Esophagus muscularis mucosa (tissue), 3 donors: ENCODE results near the gene MYO1B.

ENCODE experiments used
- POLR2A ChIP-seq: fragments of 450-650 bp; IDR thresholded peaks from one replicate; pipeline ENCODE4 v1.6.1; 2017; ENCODE audit warnings: antibody characterized with exemption, moderate library complexity, mild to moderate bottlenecking, low read depth
- TF ChIP-seq, protein P1 (sequence below), 3 experiments: fragments of 200-600 bp in 2 of 3; fragments of 450-650 bp in 1 of 3; sonication (generic) in 2 of 3; IDR thresholded peaks; one replicate each; pipeline ENCODE4 v1.5.1; 2017 to 2019; ENCODE audit warnings: antibody characterized with exemption in 3 of 3, mild to moderate bottlenecking in 2 of 3, moderate library complexity in 1 of 3

DNA sequence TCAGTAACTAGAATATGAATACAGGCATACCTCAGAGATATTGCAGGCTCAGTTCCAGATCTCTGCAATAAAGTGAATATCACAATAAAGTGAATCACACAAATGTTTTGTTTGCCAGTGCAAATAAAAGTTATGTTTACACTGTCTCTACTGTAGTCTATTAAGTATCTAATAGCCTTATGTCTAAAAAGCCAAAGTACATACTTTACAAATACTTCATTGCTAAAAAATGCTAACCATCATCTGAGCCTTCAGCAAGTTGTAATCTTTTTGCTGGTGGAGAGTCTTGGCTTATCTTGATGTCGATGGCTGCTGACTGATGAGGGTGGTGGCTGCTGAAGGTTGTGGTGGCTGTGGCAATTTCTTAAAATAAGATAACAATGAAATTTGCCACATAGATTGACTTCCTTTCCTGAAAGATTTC, 159.4 kb downstream of the MYO1B start:
- TF ChIP-seq POLR2A: no peak
- TF ChIP-seq, protein P1, sequence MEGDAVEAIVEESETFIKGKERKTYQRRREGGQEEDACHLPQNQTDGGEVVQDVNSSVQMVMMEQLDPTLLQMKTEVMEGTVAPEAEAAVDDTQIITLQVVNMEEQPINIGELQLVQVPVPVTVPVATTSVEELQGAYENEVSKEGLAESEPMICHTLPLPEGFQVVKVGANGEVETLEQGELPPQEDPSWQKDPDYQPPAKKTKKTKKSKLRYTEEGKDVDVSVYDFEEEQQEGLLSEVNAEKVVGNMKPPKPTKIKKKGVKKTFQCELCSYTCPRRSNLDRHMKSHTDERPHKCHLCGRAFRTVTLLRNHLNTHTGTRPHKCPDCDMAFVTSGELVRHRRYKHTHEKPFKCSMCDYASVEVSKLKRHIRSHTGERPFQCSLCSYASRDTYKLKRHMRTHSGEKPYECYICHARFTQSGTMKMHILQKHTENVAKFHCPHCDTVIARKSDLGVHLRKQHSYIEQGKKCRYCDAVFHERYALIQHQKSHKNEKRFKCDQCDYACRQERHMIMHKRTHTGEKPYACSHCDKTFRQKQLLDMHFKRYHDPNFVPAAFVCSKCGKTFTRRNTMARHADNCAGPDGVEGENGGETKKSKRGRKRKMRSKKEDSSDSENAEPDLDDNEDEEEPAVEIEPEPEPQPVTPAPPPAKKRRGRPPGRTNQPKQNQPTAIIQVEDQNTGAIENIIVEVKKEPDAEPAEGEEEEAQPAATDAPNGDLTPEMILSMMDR (IDR thresholded peaks at IDR 0.05): no peak
